HepG2 (cell line): Measurements from ENCODE around the gene ZFAND2B. TPM values are rescaled to one million over a fixed set of nuclear protein-coding genes. Genes with fewer than 3 reads are reported as not detected.

ENCODE experiments used
- ATF7-NPFF ChIP-seq: sonication (generic); formaldehyde crosslinking; IDR thresholded peaks from 2 replicates; pipeline ENCODE4 v1.8.1; 2023; ENCODE audit warnings: mild to moderate bottlenecking, low read depth, missing genetic modification reagents, moderate library complexity
- ERF ChIP-seq: IDR thresholded peaks from 2 replicates; pipeline ENCODE4 v1.6.1; 2018; ENCODE audit warnings: missing biosample characterization, missing genetic modification reagents
- GFI1 ChIP-seq: sonication (generic); formaldehyde crosslinking; IDR thresholded peaks from 2 replicates; pipeline ENCODE4 v1.5.0; 2020; ENCODE audit warnings: missing genetic modification reagents, mild to moderate bottlenecking, borderline replicate concordance
- HES4 ChIP-seq: sonication (generic); formaldehyde crosslinking; IDR thresholded peaks from 2 replicates; pipeline ENCODE4 v1.9.0; 2021; ENCODE audit warnings: mild to moderate bottlenecking, missing genetic modification reagents, borderline replicate concordance
- KLF6 ChIP-seq: IDR thresholded peaks from 2 replicates; pipeline ENCODE4 v1.8.0; 2016; ENCODE audit warnings: missing biosample characterization, missing genetic modification reagents
- NR3C1 ChIP-seq: sonication (generic); formaldehyde crosslinking; IDR thresholded peaks from 2 replicates; pipeline ENCODE4 v1.4.0; 2020; ENCODE audit warnings: missing genetic modification reagents
- PHF8 ChIP-seq: sonication (generic); formaldehyde crosslinking; IDR thresholded peaks from 2 replicates; pipeline ENCODE4 v1.5.0; 2020; ENCODE audit warnings: missing genetic modification reagents
- RBFOX2 ChIP-seq: fragments of 200-400 bp; formaldehyde crosslinking; IDR thresholded peaks from 2 replicates; pipeline ENCODE4 v1.6.1; 2017; ENCODE audit warnings: low read depth, mild to moderate bottlenecking, low read length
- SALL1 ChIP-seq: sonication (generic); formaldehyde crosslinking; IDR thresholded peaks from 2 replicates; pipeline ENCODE4 v1.8.0; 2022; ENCODE audit warnings: mild to moderate bottlenecking, missing genetic modification reagents
- ZEB1 ChIP-seq: IDR thresholded peaks from 2 replicates; pipeline ENCODE4 v1.6.1; 2012; ENCODE audit warnings: mild to moderate bottlenecking, low read depth, inconsistent platforms; ENCODE audit not compliant: insufficient replicate concordance
- ZFYVE20 ChIP-seq: sonication (generic); formaldehyde crosslinking; IDR thresholded peaks from 2 replicates; pipeline ENCODE4 v1.8.0; 2023; ENCODE audit warnings: low read depth, mild to moderate bottlenecking, moderate library complexity, missing genetic modification reagents, borderline replicate concordance
- ZMYM2 ChIP-seq: sonication (generic); formaldehyde crosslinking; IDR thresholded peaks from 2 replicates; pipeline ENCODE4 v1.8.0; 2022; ENCODE audit warnings: mild to moderate bottlenecking, missing genetic modification reagents
- ZNF180 ChIP-seq: sonication (generic); formaldehyde crosslinking; IDR thresholded peaks from 2 replicates; pipeline ENCODE4 v1.4.0; 2020; ENCODE audit warnings: low read depth, missing genetic modification reagents, borderline replicate concordance
- ZNF256 ChIP-seq: sonication (generic); formaldehyde crosslinking; conservative IDR thresholded peaks from 2 replicates; pipeline ENCODE4 v1.4.0; 2020; ENCODE audit warnings: missing genetic modification reagents
- ZNF296 ChIP-seq: sonication (generic); formaldehyde crosslinking; conservative IDR thresholded peaks from 2 replicates; pipeline ENCODE4 v1.5.0; 2020; ENCODE audit warnings: mild to moderate bottlenecking, missing genetic modification reagents
- ZNF670 ChIP-seq: sonication (generic); formaldehyde crosslinking; IDR thresholded peaks from 2 replicates; pipeline ENCODE4 v1.8.0; 2022; ENCODE audit warnings: mild to moderate bottlenecking, missing genetic modification reagents, borderline replicate concordance
- ZNF781 ChIP-seq: sonication (generic); formaldehyde crosslinking; IDR thresholded peaks from 2 replicates; pipeline ENCODE4 v1.5.1; 2020; ENCODE audit warnings: borderline replicate concordance, mild to moderate bottlenecking, missing genetic modification reagents; ENCODE audit errors: not compliant biosample characterization
- polyA plus RNA-seq, 8 experiments: library from polyadenylated mRNA; depleted of rRNA in 3 of 8; stranded (reverse) in 7 of 8; unstranded in 1 of 8; fragments of >200 nt; fragmentation: Illumina TruSeq in 4 of 8; extraction: Trizol in 4 of 8; gene quantifications; 2 replicates each; pipeline versions ENCODE4 v1.2.1 to v1.2.3, GENCODE V29; 2011 to 2016; ENCODE audit warnings: low read depth in 4 of 8, missing spikeins in 1 of 8, mixed read lengths in 1 of 8; ENCODE audit not compliant: insufficient read depth in 1 of 8
- total RNA-seq, 5 experiments: library from RNA; depleted of rRNA; stranded (reverse); fragments of >200 nt; fragmentation: Illumina TruSeq; extraction: Trizol; gene quantifications; 2 replicates each; pipeline ENCODE4 v1.2.3, GENCODE V29; 2016; ENCODE audit warnings: low read depth in 1 of 5
- TF ChIP-seq, protein P1 (sequence below): sonication (generic); formaldehyde crosslinking; IDR thresholded peaks from 2 replicates; pipeline ENCODE4 v1.4.0; 2020; ENCODE audit warnings: missing genetic modification reagents
- TF ChIP-seq, protein P2 (sequence below): sonication (generic); formaldehyde crosslinking; IDR thresholded peaks from 2 replicates; pipeline ENCODE4 v1.9.0; 2021; ENCODE audit warnings: missing genetic modification reagents, borderline replicate concordance
- TF ChIP-seq, protein P3 (sequence below): sonication (generic); formaldehyde crosslinking; IDR thresholded peaks from 2 replicates; pipeline ENCODE4 v1.8.1; 2023; ENCODE audit warnings: mild to moderate bottlenecking, inconsistent platforms, moderate library complexity, missing genetic modification reagents, borderline replicate concordance
- TF ChIP-seq, protein P4 (sequence below): sonication (generic); formaldehyde crosslinking; IDR thresholded peaks from 2 replicates; pipeline ENCODE4 v1.8.1; 2023; ENCODE audit warnings: missing genetic modification reagents, mild to moderate bottlenecking, borderline replicate concordance

Gene ZFAND2B
- total and polyA plus RNA-seq, 2 of the 13 experiments (the other 11 are each of a cell fraction or from before 2014, with no cell fraction given): 53.3 to 115 TPM

DNA sequence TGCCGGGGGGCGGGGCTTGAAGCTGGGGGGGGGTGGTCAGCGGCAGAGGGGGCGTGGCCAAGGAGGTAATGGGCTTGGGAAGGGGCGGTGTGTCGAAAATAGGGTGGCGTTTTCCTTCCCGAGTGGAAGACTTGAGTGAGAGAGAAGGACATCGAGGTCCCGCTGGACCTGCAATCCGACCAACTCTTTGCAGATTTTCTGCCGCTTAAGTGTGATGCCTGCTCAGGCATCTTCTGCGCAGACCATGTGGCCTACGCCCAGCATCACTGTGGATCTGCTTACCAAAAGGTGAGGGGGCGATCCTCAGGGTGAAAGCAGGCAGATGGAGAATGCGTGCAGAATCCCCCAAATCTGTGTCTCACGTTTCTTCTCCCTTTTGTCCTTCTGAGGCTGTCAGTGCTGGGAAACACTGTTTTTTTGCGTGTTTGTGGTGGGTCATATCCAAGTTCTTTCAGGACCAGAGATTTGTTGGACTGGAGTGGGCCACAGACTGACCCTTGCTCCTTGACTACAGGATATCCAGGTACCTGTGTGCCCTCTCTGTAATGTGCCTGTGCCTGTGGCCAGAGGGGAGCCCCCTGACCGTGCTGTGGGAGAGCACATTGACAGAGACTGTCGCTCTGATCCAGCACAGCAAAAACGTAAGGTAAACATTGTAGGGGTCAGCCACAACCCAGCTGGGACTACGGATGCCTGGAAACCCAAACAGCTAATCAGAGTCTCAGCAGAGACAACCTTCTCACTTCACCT is 727 bp downstream of the ZFAND2B start (continued):
- TF ChIP-seq, protein P1, sequence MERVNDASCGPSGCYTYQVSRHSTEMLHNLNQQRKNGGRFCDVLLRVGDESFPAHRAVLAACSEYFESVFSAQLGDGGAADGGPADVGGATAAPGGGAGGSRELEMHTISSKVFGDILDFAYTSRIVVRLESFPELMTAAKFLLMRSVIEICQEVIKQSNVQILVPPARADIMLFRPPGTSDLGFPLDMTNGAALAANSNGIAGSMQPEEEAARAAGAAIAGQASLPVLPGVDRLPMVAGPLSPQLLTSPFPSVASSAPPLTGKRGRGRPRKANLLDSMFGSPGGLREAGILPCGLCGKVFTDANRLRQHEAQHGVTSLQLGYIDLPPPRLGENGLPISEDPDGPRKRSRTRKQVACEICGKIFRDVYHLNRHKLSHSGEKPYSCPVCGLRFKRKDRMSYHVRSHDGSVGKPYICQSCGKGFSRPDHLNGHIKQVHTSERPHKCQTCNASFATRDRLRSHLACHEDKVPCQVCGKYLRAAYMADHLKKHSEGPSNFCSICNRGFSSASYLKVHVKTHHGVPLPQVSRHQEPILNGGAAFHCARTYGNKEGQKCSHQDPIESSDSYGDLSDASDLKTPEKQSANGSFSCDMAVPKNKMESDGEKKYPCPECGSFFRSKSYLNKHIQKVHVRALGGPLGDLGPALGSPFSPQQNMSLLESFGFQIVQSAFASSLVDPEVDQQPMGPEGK (CRISPR knock-in tag): no peak
- TF ChIP-seq HES4 (CRISPR knock-in tag) (0 out of 2 replicates have a peak, but pooled peaks have one; percentile 57), PHF8 (no peak), SALL1 (CRISPR knock-in tag) (peak; percentile 49), KLF6 (CRISPR knock-in tag) (no peak), ZEB1 (no peak), ZNF296 (CRISPR knock-in tag) (no peak), ERF (CRISPR knock-in tag) (no peak), ZNF180 (CRISPR knock-in tag) (no peak), GFI1 (CRISPR knock-in tag) (no peak), ZNF256 (CRISPR knock-in tag) (no peak), ZNF781 (CRISPR knock-in tag) (peak; percentile 49), ZMYM2 (CRISPR knock-in tag) (no peak), ATF7-NPFF (CRISPR knock-in tag) (no peak), ZNF670 (no peak), ZFYVE20 (no peak), RBFOX2 (peak; percentile 52), NR3C1 (CRISPR knock-in tag) (no peak)
- TF ChIP-seq, protein P2, sequence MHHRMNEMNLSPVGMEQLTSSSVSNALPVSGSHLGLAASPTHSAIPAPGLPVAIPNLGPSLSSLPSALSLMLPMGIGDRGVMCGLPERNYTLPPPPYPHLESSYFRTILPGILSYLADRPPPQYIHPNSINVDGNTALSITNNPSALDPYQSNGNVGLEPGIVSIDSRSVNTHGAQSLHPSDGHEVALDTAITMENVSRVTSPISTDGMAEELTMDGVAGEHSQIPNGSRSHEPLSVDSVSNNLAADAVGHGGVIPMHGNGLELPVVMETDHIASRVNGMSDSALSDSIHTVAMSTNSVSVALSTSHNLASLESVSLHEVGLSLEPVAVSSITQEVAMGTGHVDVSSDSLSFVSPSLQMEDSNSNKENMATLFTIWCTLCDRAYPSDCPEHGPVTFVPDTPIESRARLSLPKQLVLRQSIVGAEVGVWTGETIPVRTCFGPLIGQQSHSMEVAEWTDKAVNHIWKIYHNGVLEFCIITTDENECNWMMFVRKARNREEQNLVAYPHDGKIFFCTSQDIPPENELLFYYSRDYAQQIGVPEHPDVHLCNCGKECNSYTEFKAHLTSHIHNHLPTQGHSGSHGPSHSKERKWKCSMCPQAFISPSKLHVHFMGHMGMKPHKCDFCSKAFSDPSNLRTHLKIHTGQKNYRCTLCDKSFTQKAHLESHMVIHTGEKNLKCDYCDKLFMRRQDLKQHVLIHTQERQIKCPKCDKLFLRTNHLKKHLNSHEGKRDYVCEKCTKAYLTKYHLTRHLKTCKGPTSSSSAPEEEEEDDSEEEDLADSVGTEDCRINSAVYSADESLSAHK (CRISPR knock-in tag): no peak
- TF ChIP-seq, protein P3, sequence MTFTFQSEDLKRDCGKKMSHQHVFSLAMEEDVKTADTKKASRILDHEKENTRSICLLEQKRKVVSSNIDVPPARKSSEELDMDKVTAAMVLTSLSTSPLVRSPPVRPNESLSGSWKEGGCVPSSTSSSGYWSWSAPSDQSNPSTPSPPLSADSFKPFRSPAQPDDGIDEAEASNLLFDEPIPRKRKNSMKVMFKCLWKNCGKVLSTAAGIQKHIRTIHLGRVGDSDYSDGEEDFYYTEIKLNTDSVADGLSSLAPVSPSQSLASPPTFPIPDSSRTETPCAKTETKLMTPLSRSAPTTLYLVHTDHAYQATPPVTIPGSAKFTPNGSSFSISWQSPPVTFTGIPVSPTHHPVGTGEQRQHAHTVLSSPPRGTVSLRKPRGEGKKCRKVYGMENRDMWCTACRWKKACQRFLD: no peak; the same call in 1 of the 2 replicates
- TF ChIP-seq, protein P4, sequence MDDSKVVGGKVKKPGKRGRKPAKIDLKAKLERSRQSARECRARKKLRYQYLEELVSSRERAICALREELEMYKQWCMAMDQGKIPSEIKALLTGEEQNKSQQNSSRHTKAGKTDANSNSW (CRISPR knock-in tag): no peak; the same call in 1 of the 2 replicates
